HepG2 (cell line): ENCODE results near the gene NOC2L. TPM values are rescaled to one million over a fixed set of nuclear protein-coding genes. Genes with fewer than 3 reads are reported as not detected.

ENCODE experiments used
- AGO1 ChIP-seq: fragments of 200-400 bp; formaldehyde crosslinking; IDR thresholded peaks from 2 replicates; pipeline ENCODE4 v1.6.1; 2017; ENCODE audit warnings: mild to moderate bottlenecking, low read depth, low read length, moderate library complexity; ENCODE audit not compliant: poor library complexity, severe bottlenecking
- ARID2 ChIP-seq: sonication (generic); formaldehyde crosslinking; IDR thresholded peaks from 2 replicates; pipeline ENCODE4 v1.8.1; 2022; ENCODE audit warnings: mild to moderate bottlenecking, missing genetic modification reagents, borderline replicate concordance
- CBX2 ChIP-seq, 2 experiments: fragments of 200-600 bp in 1 of 2; sonication (generic); formaldehyde crosslinking in 1 of 2; IDR thresholded peaks; 2 replicates each; pipeline versions ENCODE4 v1.7.0 to v1.8.1; 2018 to 2022; ENCODE audit warnings: low read depth in 2 of 2, low read length in 1 of 2, mild to moderate bottlenecking in 1 of 2, missing genetic modification reagents in 1 of 2
- GATA4 ChIP-seq: sonication (generic); IDR thresholded peaks from 2 replicates; pipeline ENCODE4 v1.6.1; 2016; ENCODE audit warnings: antibody characterized with exemption, low read depth, borderline replicate concordance
- KDM5B ChIP-seq: sonication (generic); formaldehyde crosslinking; IDR thresholded peaks from 2 replicates; pipeline ENCODE4 v1.4.0; 2020; ENCODE audit warnings: missing genetic modification reagents, mild to moderate bottlenecking, borderline replicate concordance
- NR3C1 ChIP-seq: sonication (generic); formaldehyde crosslinking; IDR thresholded peaks from 2 replicates; pipeline ENCODE4 v1.4.0; 2020; ENCODE audit warnings: missing genetic modification reagents
- RELA ChIP-seq: sonication (generic); formaldehyde crosslinking; IDR thresholded peaks from 2 replicates; pipeline ENCODE4 v1.4.0; 2020; ENCODE audit warnings: missing genetic modification reagents
- SALL1 ChIP-seq: sonication (generic); formaldehyde crosslinking; IDR thresholded peaks from 2 replicates; pipeline ENCODE4 v1.8.0; 2022; ENCODE audit warnings: mild to moderate bottlenecking, missing genetic modification reagents
- SIN3B ChIP-seq: fragments of 150-350 bp; IDR thresholded peaks from 2 replicates; pipeline ENCODE4 v1.6.1; 2014; ENCODE audit warnings: low read length
- STAT5B ChIP-seq: sonication (generic); formaldehyde crosslinking; IDR thresholded peaks from 2 replicates; pipeline ENCODE4 v1.4.0; 2020; ENCODE audit warnings: missing genetic modification reagents
- ZBTB42 ChIP-seq: sonication (generic); formaldehyde crosslinking; IDR thresholded peaks from 2 replicates; pipeline ENCODE4 v1.5.0; 2020; ENCODE audit warnings: mild to moderate bottlenecking, missing genetic modification reagents
- ZNF329 ChIP-seq: sonication (generic); formaldehyde crosslinking; IDR thresholded peaks from 2 replicates; pipeline ENCODE4 v1.9.0; 2021; ENCODE audit warnings: low read depth, mild to moderate bottlenecking, missing genetic modification reagents
- ZNF569 ChIP-seq: sonication (generic); formaldehyde crosslinking; IDR thresholded peaks from 2 replicates; pipeline ENCODE4 v1.5.0; 2020; ENCODE audit warnings: mild to moderate bottlenecking, missing genetic modification reagents, moderate library complexity, borderline replicate concordance
- ZNF850 ChIP-seq: sonication (generic); formaldehyde crosslinking; conservative IDR thresholded peaks from 2 replicates; pipeline ENCODE4 v1.9.0; 2021; ENCODE audit warnings: mild to moderate bottlenecking, missing genetic modification reagents
- ZSCAN12 ChIP-seq: sonication (generic); formaldehyde crosslinking; IDR thresholded peaks from 2 replicates; pipeline ENCODE4 v1.9.0; 2021; ENCODE audit warnings: mild to moderate bottlenecking, missing genetic modification reagents
- polyA plus RNA-seq, 8 experiments: library from polyadenylated mRNA; depleted of rRNA in 3 of 8; stranded (reverse) in 7 of 8; unstranded in 1 of 8; fragments of >200 nt; fragmentation: Illumina TruSeq in 4 of 8; extraction: Trizol in 4 of 8; gene quantifications; 2 replicates each; pipeline versions ENCODE4 v1.2.1 to v1.2.3, GENCODE V29; 2011 to 2016; ENCODE audit warnings: low read depth in 4 of 8, missing spikeins in 1 of 8, mixed read lengths in 1 of 8; ENCODE audit not compliant: insufficient read depth in 1 of 8
- total RNA-seq, 5 experiments: library from RNA; depleted of rRNA; stranded (reverse); fragments of >200 nt; fragmentation: Illumina TruSeq; extraction: Trizol; gene quantifications; 2 replicates each; pipeline ENCODE4 v1.2.3, GENCODE V29; 2016; ENCODE audit warnings: low read depth in 1 of 5
- TF ChIP-seq, protein P1 (sequence below): sonication (generic); formaldehyde crosslinking; IDR thresholded peaks from 2 replicates; pipeline ENCODE4 v1.5.0; 2020; ENCODE audit warnings: mild to moderate bottlenecking, missing genetic modification reagents, borderline replicate concordance
- TF ChIP-seq, protein P2 (sequence below): sonication (generic); formaldehyde crosslinking; IDR thresholded peaks from 2 replicates; pipeline ENCODE4 v1.8.0; 2023; ENCODE audit warnings: mild to moderate bottlenecking, missing genetic modification reagents
- TF ChIP-seq, protein P3 (sequence below): conservative IDR thresholded peaks from 2 replicates; pipeline ENCODE4 v1.6.1; 2018; ENCODE audit warnings: missing genetic modification reagents
- TF ChIP-seq, protein P4 (sequence below): sonication (generic); formaldehyde crosslinking; IDR thresholded peaks from 2 replicates; pipeline ENCODE4 v1.4.0; 2020; ENCODE audit warnings: missing genetic modification reagents, borderline replicate concordance
- TF ChIP-seq, protein P5 (sequence below): sonication (generic); IDR thresholded peaks from 2 replicates; pipeline ENCODE4 v1.6.1; 2016; ENCODE audit warnings: low read depth, borderline replicate concordance

NOC2L gene
- total and polyA plus RNA-seq, 2 of the 13 experiments (the other 11 are each of a cell fraction or from before 2014, with no cell fraction given), result 32.0 to 103 TPM

DNA sequence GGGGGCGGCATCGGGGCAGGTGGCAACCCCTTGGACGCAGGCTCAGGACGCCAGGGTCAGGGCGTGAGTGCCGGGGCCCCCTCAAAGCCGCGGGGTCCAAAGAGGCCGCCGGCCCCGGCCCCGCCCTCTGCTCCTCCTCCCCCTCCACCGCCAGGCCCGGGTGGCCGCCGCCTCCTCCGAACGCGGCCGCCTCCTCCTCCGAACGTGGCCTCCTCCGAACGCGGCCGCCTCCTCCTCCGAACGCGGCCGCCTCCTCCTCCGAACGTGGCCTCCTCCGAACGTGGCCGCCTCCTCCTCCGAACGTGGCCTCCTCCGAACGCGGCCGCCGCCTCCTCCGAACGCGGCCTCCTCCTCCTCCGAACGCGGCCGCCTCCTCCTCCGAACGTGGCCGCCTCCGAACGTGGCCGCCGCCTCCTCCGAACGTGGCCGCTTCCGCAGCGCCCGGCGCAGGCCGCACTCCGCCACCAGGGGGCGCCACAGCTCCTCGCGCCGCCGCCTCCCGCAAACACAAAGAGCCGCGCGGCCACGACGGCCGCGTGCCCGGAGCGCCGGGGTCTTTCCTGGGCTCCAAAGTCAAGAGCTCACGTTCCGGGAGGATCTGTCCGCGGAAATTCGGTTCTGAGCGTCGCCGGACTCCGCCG, 54.6 kb downstream of the NOC2L start (continued):
- TF ChIP-seq, protein P1, sequence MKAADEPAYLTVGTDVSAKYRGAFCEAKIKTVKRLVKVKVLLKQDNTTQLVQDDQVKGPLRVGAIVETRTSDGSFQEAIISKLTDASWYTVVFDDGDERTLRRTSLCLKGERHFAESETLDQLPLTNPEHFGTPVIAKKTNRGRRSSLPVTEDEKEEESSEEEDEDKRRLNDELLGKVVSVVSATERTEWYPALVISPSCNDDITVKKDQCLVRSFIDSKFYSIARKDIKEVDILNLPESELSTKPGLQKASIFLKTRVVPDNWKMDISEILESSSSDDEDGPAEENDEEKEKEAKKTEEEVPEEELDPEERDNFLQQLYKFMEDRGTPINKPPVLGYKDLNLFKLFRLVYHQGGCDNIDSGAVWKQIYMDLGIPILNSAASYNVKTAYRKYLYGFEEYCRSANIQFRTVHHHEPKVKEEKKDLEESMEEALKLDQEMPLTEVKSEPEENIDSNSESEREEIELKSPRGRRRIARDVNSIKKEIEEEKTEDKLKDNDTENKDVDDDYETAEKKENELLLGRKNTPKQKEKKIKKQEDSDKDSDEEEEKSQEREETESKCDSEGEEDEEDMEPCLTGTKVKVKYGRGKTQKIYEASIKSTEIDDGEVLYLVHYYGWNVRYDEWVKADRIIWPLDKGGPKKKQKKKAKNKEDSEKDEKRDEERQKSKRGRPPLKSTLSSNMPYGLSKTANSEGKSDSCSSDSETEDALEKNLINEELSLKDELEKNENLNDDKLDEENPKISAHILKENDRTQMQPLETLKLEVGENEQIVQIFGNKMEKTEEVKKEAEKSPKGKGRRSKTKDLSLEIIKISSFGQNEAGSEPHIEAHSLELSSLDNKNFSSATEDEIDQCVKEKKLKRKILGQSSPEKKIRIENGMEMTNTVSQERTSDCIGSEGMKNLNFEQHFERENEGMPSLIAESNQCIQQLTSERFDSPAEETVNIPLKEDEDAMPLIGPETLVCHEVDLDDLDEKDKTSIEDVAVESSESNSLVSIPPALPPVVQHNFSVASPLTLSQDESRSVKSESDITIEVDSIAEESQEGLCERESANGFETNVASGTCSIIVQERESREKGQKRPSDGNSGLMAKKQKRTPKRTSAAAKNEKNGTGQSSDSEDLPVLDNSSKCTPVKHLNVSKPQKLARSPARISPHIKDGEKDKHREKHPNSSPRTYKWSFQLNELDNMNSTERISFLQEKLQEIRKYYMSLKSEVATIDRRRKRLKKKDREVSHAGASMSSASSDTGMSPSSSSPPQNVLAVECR (CRISPR knock-in tag), result peak; percentile 72; the same call in 1 of the 2 replicates
- no peak for TF ChIP-seq ZNF850
- peak; percentile 82 for TF ChIP-seq SALL1 (CRISPR knock-in tag)
- no peak for TF ChIP-seq NR3C1
- no peak for TF ChIP-seq ZNF569 (CRISPR knock-in tag)
- TF ChIP-seq, protein P2, sequence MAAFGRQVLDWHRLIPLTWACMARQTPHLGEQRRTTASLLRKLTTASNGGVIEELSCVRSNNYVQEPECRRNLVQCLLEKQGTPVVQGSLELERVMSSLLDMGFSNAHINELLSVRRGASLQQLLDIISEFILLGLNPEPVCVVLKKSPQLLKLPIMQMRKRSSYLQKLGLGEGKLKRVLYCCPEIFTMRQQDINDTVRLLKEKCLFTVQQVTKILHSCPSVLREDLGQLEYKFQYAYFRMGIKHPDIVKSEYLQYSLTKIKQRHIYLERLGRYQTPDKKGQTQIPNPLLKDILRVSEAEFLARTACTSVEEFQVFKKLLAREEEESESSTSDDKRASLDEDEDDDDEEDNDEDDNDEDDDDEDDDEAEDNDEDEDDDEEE (CRISPR knock-in tag), result 0 out of 2 replicates have a peak, but pooled peaks have one; percentile 43
- TF ChIP-seq, protein P3, sequence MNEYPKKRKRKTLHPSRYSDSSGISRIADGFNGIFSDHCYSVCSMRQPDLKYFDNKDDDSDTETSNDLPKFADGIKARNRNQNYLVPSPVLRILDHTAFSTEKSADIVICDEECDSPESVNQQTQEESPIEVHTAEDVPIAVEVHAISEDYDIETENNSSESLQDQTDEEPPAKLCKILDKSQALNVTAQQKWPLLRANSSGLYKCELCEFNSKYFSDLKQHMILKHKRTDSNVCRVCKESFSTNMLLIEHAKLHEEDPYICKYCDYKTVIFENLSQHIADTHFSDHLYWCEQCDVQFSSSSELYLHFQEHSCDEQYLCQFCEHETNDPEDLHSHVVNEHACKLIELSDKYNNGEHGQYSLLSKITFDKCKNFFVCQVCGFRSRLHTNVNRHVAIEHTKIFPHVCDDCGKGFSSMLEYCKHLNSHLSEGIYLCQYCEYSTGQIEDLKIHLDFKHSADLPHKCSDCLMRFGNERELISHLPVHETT (CRISPR knock-in tag), result no peak
- TF ChIP-seq RELA (CRISPR knock-in tag), result no peak
- no peak for TF ChIP-seq AGO1
- TF ChIP-seq ZBTB42 (CRISPR knock-in tag), result no peak
- TF ChIP-seq ZSCAN12 (CRISPR knock-in tag), result no peak
- TF ChIP-seq, protein P4, sequence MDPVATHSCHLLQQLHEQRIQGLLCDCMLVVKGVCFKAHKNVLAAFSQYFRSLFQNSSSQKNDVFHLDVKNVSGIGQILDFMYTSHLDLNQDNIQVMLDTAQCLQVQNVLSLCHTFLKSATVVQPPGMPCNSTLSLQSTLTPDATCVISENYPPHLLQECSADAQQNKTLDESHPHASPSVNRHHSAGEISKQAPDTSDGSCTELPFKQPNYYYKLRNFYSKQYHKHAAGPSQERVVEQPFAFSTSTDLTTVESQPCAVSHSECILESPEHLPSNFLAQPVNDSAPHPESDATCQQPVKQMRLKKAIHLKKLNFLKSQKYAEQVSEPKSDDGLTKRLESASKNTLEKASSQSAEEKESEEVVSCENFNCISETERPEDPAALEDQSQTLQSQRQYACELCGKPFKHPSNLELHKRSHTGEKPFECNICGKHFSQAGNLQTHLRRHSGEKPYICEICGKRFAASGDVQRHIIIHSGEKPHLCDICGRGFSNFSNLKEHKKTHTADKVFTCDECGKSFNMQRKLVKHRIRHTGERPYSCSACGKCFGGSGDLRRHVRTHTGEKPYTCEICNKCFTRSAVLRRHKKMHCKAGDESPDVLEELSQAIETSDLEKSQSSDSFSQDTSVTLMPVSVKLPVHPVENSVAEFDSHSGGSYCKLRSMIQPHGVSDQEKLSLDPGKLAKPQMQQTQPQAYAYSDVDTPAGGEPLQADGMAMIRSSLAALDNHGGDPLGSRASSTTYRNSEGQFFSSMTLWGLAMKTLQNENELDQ (CRISPR knock-in tag), result no peak
- TF ChIP-seq, protein P5, sequence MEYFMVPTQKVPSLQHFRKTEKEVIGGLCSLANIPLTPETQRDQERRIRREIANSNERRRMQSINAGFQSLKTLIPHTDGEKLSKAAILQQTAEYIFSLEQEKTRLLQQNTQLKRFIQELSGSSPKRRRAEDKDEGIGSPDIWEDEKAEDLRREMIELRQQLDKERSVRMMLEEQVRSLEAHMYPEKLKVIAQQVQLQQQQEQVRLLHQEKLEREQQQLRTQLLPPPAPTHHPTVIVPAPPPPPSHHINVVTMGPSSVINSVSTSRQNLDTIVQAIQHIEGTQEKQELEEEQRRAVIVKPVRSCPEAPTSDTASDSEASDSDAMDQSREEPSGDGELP, result no peak
- TF ChIP-seq GATA4, result no peak
- no peak for TF ChIP-seq ARID2 (CRISPR knock-in tag)
- TF ChIP-seq ZNF329 (CRISPR knock-in tag), result no peak
- TF ChIP-seq KDM5B (CRISPR knock-in tag), result peak; percentile 54; the same call in 1 of the 2 replicates
- TF ChIP-seq SIN3B, result no peak
- no peak for TF ChIP-seq CBX2 (IDR thresholded peaks at IDR 0.05; ENCODE audit: low read depth, low read length)
- no peak for TF ChIP-seq CBX2 (CRISPR knock-in tag; IDR thresholded peaks at IDR 0.05; ENCODE audit: low read depth)
- no peak for TF ChIP-seq STAT5B (CRISPR knock-in tag)
